ENCODE measurements around the gene CYP3A4. TPM values are rescaled to one million over a fixed set of nuclear protein-coding genes. Genes with fewer than 3 reads are reported as not detected.

Gene CYP3A4
- total and polyA plus RNA-seq, 2 of the 13 experiments (the other 11 are each of a cell fraction or from before 2014, with no cell fraction given), result 0.11 to 0.24 TPM

- TF ChIP-seq ETS1 (CRISPR knock-in tag; IDR thresholded peaks at IDR 0.05), result no peak
- no peak for TF ChIP-seq NAIF1 (CRISPR knock-in tag; IDR thresholded peaks at IDR 0.05; ENCODE audit: borderline replicate concordance)
- TF ChIP-seq SOX5 (CRISPR knock-in tag; IDR thresholded peaks at IDR 0.05; ENCODE audit: borderline replicate concordance), result peak; percentile 21; the same call in 1 of the 2 replicates
- TF ChIP-seq TRIM24 (CRISPR knock-in tag; IDR thresholded peaks at IDR 0.05), result no peak
- no peak for TF ChIP-seq ZNF160 (CRISPR knock-in tag; IDR thresholded peaks at IDR 0.05)
- no peak for TF ChIP-seq HIVEP1 (CRISPR knock-in tag; IDR thresholded peaks at IDR 0.05)
- TF ChIP-seq ZNF644 (CRISPR knock-in tag; IDR thresholded peaks at IDR 0.05; ENCODE audit: low read depth), result peak; percentile 74
- no peak for TF ChIP-seq TFDP2 (CRISPR knock-in tag; IDR thresholded peaks at IDR 0.05)
Observed at GRCh38 chr7:99831595-99831994, 47.6 kb upstream of the CYP3A4 start (continued).

- WGBS (ENCODE audit: low lambda C conversion rate), result 5% methylated on average over 1 of the region's 1 CpG
- POLR2A ChIA-PET, result interaction anchor here (0.8 to 3.7 kb wide), 10 partner anchors 10 to 213 kb away, joined by 3 to 38 read pairs (median 5); partner anchors contain the start of genes TRIM4, ZKSCAN1 and ZSCAN25
- peak; percentile 85 for ATAC-seq
- H3K36me3 ChIP-seq (replicated peaks in 1 of 2; ENCODE audit: control insufficient read depth in 1 of 2, insufficient read depth in 2 of 2, low read length in 2 of 2), result no peaks in the 10 kb centered on the region
- peak; percentile 96 for DNase-seq (ENCODE audit: low spot score)
- peak overlapping the region; percentile 50 for H3K9ac ChIP-seq (ENCODE audit: insufficient read depth, low read depth, low read length)
- intact Hi-C loops (cut with micrococcal nuclease; ENCODE audit: unreplicated experiment), result loop anchor here (5.0 kb wide), 2 partner anchors 32 to 87 kb away; no protein-coding TSS in a partner anchor
- no peaks in the 10 kb centered on the region for H4K20me1 ChIP-seq (ENCODE audit: insufficient read depth, low read length)
- H3K4me1 ChIP-seq (ENCODE audit: insufficient read depth, low read length), result peaks cover 97% of the 10 kb centered on the region
- H3K4me2 ChIP-seq (ENCODE audit: low read depth, low read length), result peak overlapping the region; percentile 76
- H3K27ac ChIP-seq (ENCODE audit: extremely low read length, insufficient read depth, low read length), result peak overlapping the region; percentile 82
- no peaks in the 10 kb centered on the region for H3K79me2 ChIP-seq (ENCODE audit: insufficient read depth, low read length)
- H3K27me3 ChIP-seq (ENCODE audit: control insufficient read depth in 1 of 2, insufficient read depth in 2 of 2, low read length in 2 of 2), result no peaks in the 10 kb centered on the region
- peak overlapping the region; percentile 17 to 50 (median 46); a peak in 4 of 6 replicates for H3K4me3 ChIP-seq (replicated peaks in 1 of 3; ENCODE audit: insufficient read depth in 1 of 3, low read depth in 2 of 3, low read length in 3 of 3)
- FAIRE-seq, result peak; percentile 95
- H3K9me3 ChIP-seq (ENCODE audit: low read length), result no peaks in the 10 kb centered on the region
- CTCF ChIA-PET (ENCODE audit: low intra/inter-chr PET ratio, low total read pairs), result no interaction called here
- in situ Hi-C loops (cut with HindIII; ENCODE audit: extremely low pct_ligation_motif_present, low pct_unique_long_range_greater_than_20kb), result no loop called here
- H2AFZ ChIP-seq (ENCODE audit: low read length), result no peak overlapping the region
- no TSS peak for BruUV-seq (replicated peaks)
- peak; percentile 69 for TF ChIP-seq FOXP4 (CRISPR knock-in tag; IDR thresholded peaks at IDR 0.05)
- no peak for TF ChIP-seq SRSF4 (IDR thresholded peaks at IDR 0.05; ENCODE audit: low read depth, low read length, poor library complexity, severe bottlenecking)
- TF ChIP-seq DZIP1 (CRISPR knock-in tag; IDR thresholded peaks at IDR 0.05), result no peak
Observed at GRCh38 chr7:99829524-99830160, 45.7 kb upstream of the CYP3A4 start.

Data from HepG2 (cell line).